ENCODE results near the gene PAX4.

The PAX4 gene

GRCh38 chr7:127618042-127618441 lies at the start of gene PAX4:
TSS of gene PAX4 (minus strand) at chr7:127618142. CDS start at chr7:127615928, 2,214 bp downstream.
- no peak for FAIRE-seq
- DNase-seq (ENCODE audit: low spot score): no peak

- FAIRE-seq (no peak), DNase-seq (ENCODE audit: low spot score) (no peak)
Measured at GRCh38 chr7:127667017-127667670, 49.2 kb upstream of the PAX4 start.

GRCh38 chr7:127666602-127667001 lies 48.7 kb upstream of the PAX4 start:
- DNase-seq (ENCODE audit: low spot score) (no peak), FAIRE-seq (no peak)

- DNase-seq (ENCODE audit: low spot score) (no peak), FAIRE-seq (no peak)
Measured at GRCh38 chr7:127665922-127666321, 48.0 kb upstream of the PAX4 start.

- DNase-seq (ENCODE audit: low spot score): no peak
- no peak for FAIRE-seq
Measured at GRCh38 chr7:127658970-127659630, 41.2 kb upstream of the PAX4 start.

GRCh38 chr7:127657500-127657899 lies 39.6 kb upstream of the PAX4 start:
- DNase-seq (ENCODE audit: low spot score) (no peak), FAIRE-seq (no peak)

- FAIRE-seq: no peak
- no peak for DNase-seq (ENCODE audit: low spot score)
Measured at GRCh38 chr7:127655720-127656119, 37.8 kb upstream of the PAX4 start.

- DNase-seq (ENCODE audit: low spot score) (no peak), FAIRE-seq (no peak)
Measured at GRCh38 chr7:127654404-127655394, 36.8 kb upstream of the PAX4 start.

- DNase-seq (ENCODE audit: low spot score) (no peak), FAIRE-seq (no peak)
Measured at GRCh38 chr7:127653396-127653795, 35.5 kb upstream of the PAX4 start.

- DNase-seq (ENCODE audit: low spot score) (no peak), FAIRE-seq (no peak)
Measured at GRCh38 chr7:127652333-127653248, 34.6 kb upstream of the PAX4 start.

GRCh38 chr7:127651556-127652332 lies 33.8 kb upstream of the PAX4 start, which contains the start of gene SND1:
TSS of gene SND1 (plus strand) at chr7:127652194. CDS start at chr7:127652374, 180 bp downstream.
- DNase-seq (ENCODE audit: low spot score) (peak; percentile 94), FAIRE-seq (no peak)

GRCh38 chr7:127650847-127651555 lies 33.1 kb upstream of the PAX4 start:
- FAIRE-seq (no peak), DNase-seq (ENCODE audit: low spot score) (peak; percentile 18)

- FAIRE-seq: no peak
- no peak for DNase-seq (ENCODE audit: low spot score)
Measured at GRCh38 chr7:127648986-127649385, 31.0 kb upstream of the PAX4 start.

GRCh38 chr7:127647636-127648035 lies 29.7 kb upstream of the PAX4 start:
- FAIRE-seq (no peak), DNase-seq (ENCODE audit: low spot score) (no peak)

GRCh38 chr7:127644484-127644883 lies 26.5 kb upstream of the PAX4 start:
- no peak for FAIRE-seq
- DNase-seq (ENCODE audit: low spot score): no peak

GRCh38 chr7:127638197-127638596 lies 20.3 kb upstream of the PAX4 start:
- FAIRE-seq (no peak), DNase-seq (ENCODE audit: low spot score) (no peak)

GRCh38 chr7:127635659-127636285 lies 17.8 kb upstream of the PAX4 start:
- no peak for FAIRE-seq
- DNase-seq (ENCODE audit: low spot score): no peak

- FAIRE-seq: no peak
- no peak for DNase-seq (ENCODE audit: low spot score)
Measured at GRCh38 chr7:127632276-127632910, 14.5 kb upstream of the PAX4 start.
